ENCODE measurements around the gene FRMD6.
"Not testable (repeated sequence)": the region's sequence is repeated elsewhere in the genome, so short reads cannot be mapped to it uniquely, and the experiment has no call there.

- TF ChIP-seq POLR2A, CTCF (IDR thresholded peaks at IDR 0.05): not testable (repeated sequence)
Measured at GRCh38 chr14:51766586-51766985, 114.9 kb downstream of the FRMD6 start.

Measured in thyroid gland (tissue), 4 donors.